Kidney epithelial cell (primary cell): Measurements from ENCODE around the gene CBLN3. TPM values are rescaled to one million over a fixed set of nuclear protein-coding genes. Genes with fewer than 3 reads are reported as not detected.
"Not testable (repeated sequence)": the region's sequence is repeated elsewhere in the genome, so short reads cannot be mapped to it uniquely, and the experiment has no call there.

Experiments
- DNase-seq: peaks from one replicate; pipeline ENCODE4 v3.0.0-alpha.2; 2010; ENCODE audit warnings: low read depth
- H3K27me3 ChIP-seq: 2 replicates; pipeline ENCODE4 v1.6.0; 2011; ENCODE audit warnings: low read length; ENCODE audit not compliant: control insufficient read depth, insufficient read depth
- H3K36me3 ChIP-seq: 2 replicates; pipeline ENCODE4 v1.5.1; 2011; ENCODE audit warnings: low read length; ENCODE audit not compliant: control insufficient read depth, insufficient read depth
- H3K4me3 ChIP-seq: 2 replicates; pipeline ENCODE4 v1.5.1; 2011; ENCODE audit warnings: low read depth, mild to moderate bottlenecking, control low read depth, low read length
- total RNA-seq: library from RNA; depleted of rRNA; stranded (reverse); fragments of >200 nt; gene quantifications from 2 replicates; pipeline ENCODE4 v1.2.3, GENCODE V29; 2015
- TF ChIP-seq, protein P1 (sequence below): IDR thresholded peaks from 2 replicates; pipeline ENCODE4 v1.5.1; 2011; ENCODE audit warnings: mild to moderate bottlenecking, moderate library complexity, low read length, control low read depth, inconsistent platforms; ENCODE audit not compliant: insufficient read depth, poor library complexity, severe bottlenecking

The CBLN3 gene
- total RNA-seq, 1 donor from 2014 or later, result 0.88 TPM

GRCh38 chr14:24456980-24457379, 27.5 kb upstream of the CBLN3 start:
- no peak for DNase-seq
- TF ChIP-seq, protein P1, sequence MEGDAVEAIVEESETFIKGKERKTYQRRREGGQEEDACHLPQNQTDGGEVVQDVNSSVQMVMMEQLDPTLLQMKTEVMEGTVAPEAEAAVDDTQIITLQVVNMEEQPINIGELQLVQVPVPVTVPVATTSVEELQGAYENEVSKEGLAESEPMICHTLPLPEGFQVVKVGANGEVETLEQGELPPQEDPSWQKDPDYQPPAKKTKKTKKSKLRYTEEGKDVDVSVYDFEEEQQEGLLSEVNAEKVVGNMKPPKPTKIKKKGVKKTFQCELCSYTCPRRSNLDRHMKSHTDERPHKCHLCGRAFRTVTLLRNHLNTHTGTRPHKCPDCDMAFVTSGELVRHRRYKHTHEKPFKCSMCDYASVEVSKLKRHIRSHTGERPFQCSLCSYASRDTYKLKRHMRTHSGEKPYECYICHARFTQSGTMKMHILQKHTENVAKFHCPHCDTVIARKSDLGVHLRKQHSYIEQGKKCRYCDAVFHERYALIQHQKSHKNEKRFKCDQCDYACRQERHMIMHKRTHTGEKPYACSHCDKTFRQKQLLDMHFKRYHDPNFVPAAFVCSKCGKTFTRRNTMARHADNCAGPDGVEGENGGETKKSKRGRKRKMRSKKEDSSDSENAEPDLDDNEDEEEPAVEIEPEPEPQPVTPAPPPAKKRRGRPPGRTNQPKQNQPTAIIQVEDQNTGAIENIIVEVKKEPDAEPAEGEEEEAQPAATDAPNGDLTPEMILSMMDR, result no peak
- Histone ChIP-seq H3K36me3 (no peaks in the 10 kb centered on the region), H3K27me3 (no peaks in the 10 kb centered on the region), H3K4me3 (no peak overlapping the region)

DNA sequence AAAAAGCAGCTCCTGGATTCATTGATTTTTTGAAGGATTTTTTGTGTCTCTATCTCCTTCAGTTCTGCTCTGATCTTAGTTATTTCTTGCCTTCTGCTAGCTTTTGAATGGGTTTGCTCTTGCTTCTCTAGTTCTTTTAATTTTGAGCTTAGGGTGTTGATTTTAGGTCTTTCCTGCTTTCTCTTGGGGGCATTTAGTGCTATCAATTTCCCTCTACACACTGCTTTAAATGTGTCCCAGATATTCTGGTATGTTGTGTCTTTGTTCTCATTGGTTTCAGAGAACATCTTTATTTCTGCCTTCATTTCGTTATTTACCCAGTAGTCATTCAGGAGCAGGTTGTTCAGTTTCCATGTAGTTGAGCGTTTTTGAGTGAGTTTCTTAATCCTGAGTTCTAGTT, 21.4 kb upstream of the CBLN3 start:
- not testable (repeated sequence) for H3K4me3 ChIP-seq, H3K27me3 ChIP-seq, DNase-seq, H3K36me3 ChIP-seq

GRCh38 chr14:24443053-24443665, 13.7 kb upstream of the CBLN3 start:
- DNase-seq, result no peak
- Histone ChIP-seq H3K4me3 (peak overlapping the region; percentile 82), H3K36me3 (no peaks in the 10 kb centered on the region), H3K27me3 (no peaks in the 10 kb centered on the region)
- TF ChIP-seq, protein P1, result no peak

- no peaks in the 10 kb centered on the region for H3K36me3 ChIP-seq
- H3K27me3 ChIP-seq, result no peaks in the 10 kb centered on the region
- TF ChIP-seq, protein P1, result no peak
- H3K4me3 ChIP-seq, result peak within 1 kb of the TSS; percentile 82
- peak; percentile 95 for DNase-seq
Observed at GRCh38 chr14:24442240-24443052, 13.0 kb upstream of the CBLN3 start, which contains the start of gene SDR39U1. Gene SDR39U1, minus strand, starts transcription at chr14:24442776. Its CDS starts 7 bp downstream, at chr14:24442769.

- Histone ChIP-seq H3K36me3 (peaks cover 2% of the 10 kb centered on the region), H3K27me3 (no peaks in the 10 kb centered on the region), H3K4me3 (peak overlapping the region; percentile 82)
- DNase-seq, result no peak
- TF ChIP-seq, protein P1, result no peak
Observed at GRCh38 chr14:24441904-24442239, 12.4 kb upstream of the CBLN3 start.

DNA sequence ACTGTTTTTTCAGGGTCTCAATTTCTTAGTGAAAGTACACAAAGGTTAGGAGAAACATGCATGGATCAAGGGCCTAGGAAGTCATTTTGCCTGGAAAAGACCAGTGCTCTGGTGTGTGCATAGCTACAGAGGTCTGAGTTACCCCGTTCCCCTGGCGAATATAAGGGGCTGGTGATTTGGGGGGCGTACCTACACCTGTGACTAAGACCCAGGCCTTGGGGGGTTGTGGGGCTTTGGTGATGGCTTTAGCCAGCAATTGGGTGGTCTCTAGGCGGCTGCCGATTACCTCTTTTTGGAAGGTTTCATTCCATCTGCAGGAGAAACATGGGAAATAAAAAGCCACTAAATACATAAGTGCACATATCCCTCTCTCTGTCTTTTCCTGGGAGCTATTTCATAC, 12.0 kb upstream of the CBLN3 start:
- Histone ChIP-seq H3K4me3 (peak overlapping the region; percentile 82), H3K27me3 (no peaks in the 10 kb centered on the region), H3K36me3 (peaks cover 2% of the 10 kb centered on the region)
- TF ChIP-seq, protein P1, result no peak
- DNase-seq, result no peak
